NCI-H2081 (cell line): ENCODE data around the gene TULP1.

ENCODE experiments used
- DNase-seq, 2 experiments: peaks; one replicate each; lab custom pipeline; 2025; lab: John Stamatoyannopoulos, UW

The TULP1 gene

GRCh38 chr6:35465646-35466045, 47.0 kb downstream of the TULP1 start:
- no peak for DNase-seq

GRCh38 chr6:35463292-35463691, 49.4 kb downstream of the TULP1 start:
- DNase-seq = no peak

GRCh38 chr6:35461270-35461669, 51.4 kb downstream of the TULP1 start:
- DNase-seq = no peak

GRCh38 chr6:35457907-35458306, 54.8 kb downstream of the TULP1 start:
- DNase-seq = no peak

GRCh38 chr6:35454391-35455110, 58.1 kb downstream of the TULP1 start:
- no peak for DNase-seq

- no peak for DNase-seq
Observed at GRCh38 chr6:35453236-35453635, 59.5 kb downstream of the TULP1 start.

GRCh38 chr6:35452183-35453090, 60.3 kb downstream of the TULP1 start, which contains the start of gene FANCE:
FANCE (plus strand) TSS chr6:35452338; CDS start chr6:35452546, 208 bp downstream.
- peak; percentile 85 to 91 for DNase-seq

GRCh38 chr6:35451354-35452182, 61.1 kb downstream of the TULP1 start:
- peak in 1 of 2 experiments; percentile 31 for DNase-seq

GRCh38 chr6:35449287-35449881, 63.3 kb downstream of the TULP1 start:
- DNase-seq = peak; percentile 69 to 76

GRCh38 chr6:35448191-35448590, 64.5 kb downstream of the TULP1 start:
- DNase-seq = no peak
